ENCODE measurements around the gene BICC1. TPM values are rescaled to one million over a fixed set of nuclear protein-coding genes. Genes with fewer than 3 reads are reported as not detected.

The BICC1 gene
- total RNA-seq, 1 experiment from 2014 or later: 0.57 TPM

DNA sequence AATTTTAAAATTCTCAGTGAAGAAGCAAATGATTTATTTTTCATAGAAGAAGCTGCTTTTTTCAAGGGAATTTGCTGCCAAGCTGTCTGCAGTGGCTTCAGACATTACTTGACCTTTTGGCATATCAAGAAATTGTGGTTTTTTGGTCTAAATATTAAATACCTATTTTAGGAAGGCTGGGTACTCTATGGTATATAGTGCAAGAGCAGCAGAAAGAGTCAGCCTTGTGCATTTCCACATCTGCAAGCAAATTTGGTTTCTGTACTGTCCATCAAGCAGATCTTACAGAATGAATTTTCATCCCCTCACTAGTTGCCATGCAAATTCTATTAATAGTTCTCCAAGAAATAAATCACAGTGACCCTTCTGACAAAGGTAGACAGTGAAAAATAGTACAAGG lies 222.0 kb downstream of the BICC1 start:
- no peak overlapping the region for H3T11ph ChIP-seq (ENCODE audit: low read length)
- no peak overlapping the region for H2BK5ac ChIP-seq (ENCODE audit: insufficient read length, low read length)
- H3K18ac ChIP-seq (ENCODE audit: insufficient read length, low read depth, low read length): no peak overlapping the region
- H3K27me3 Mint-ChIP-seq (ENCODE audit: low read depth): no peaks in the 10 kb centered on the region; the same call in 1 of the 2 replicates
- H3K4me1 Mint-ChIP-seq: no peaks in the 10 kb centered on the region
- H3K4ac ChIP-seq (ENCODE audit: low read depth, low read length): no peak overlapping the region
- no peak overlapping the region for H2BK12ac ChIP-seq (ENCODE audit: insufficient read length, low read depth, low read length)
- no peak overlapping the region for H2BK15ac ChIP-seq (ENCODE audit: low read depth, low read length)
- DNase-seq: no peak
- no peak overlapping the region for H3K9ac ChIP-seq (ENCODE audit: extremely low read depth, insufficient read length, low read length)
- no peaks in the 10 kb centered on the region for H4K20me1 ChIP-seq (ENCODE audit: control insufficient read depth, insufficient read depth, insufficient read length)
- no peak overlapping the region for H2BK20ac ChIP-seq (ENCODE audit: low read depth, low read length, poor library complexity, severe bottlenecking)
- H2BK120ac ChIP-seq (ENCODE audit: low read depth, low read length, poor library complexity, severe bottlenecking): no peak overlapping the region
- H3K27ac ChIP-seq (ENCODE audit: insufficient read length, low read depth, low read length): no peak overlapping the region
- no peaks in the 10 kb centered on the region for H3K79me2 ChIP-seq (ENCODE audit: insufficient read depth, low read length)
- no peak overlapping the region for H2AK5ac ChIP-seq (ENCODE audit: insufficient read length, low read length)
- H3K4me3 Mint-ChIP-seq: no peak overlapping the region
- H3K27me3 ChIP-seq (ENCODE audit: insufficient read depth, low read length): no peaks in the 10 kb centered on the region
- TF ChIP-seq, protein P1, sequence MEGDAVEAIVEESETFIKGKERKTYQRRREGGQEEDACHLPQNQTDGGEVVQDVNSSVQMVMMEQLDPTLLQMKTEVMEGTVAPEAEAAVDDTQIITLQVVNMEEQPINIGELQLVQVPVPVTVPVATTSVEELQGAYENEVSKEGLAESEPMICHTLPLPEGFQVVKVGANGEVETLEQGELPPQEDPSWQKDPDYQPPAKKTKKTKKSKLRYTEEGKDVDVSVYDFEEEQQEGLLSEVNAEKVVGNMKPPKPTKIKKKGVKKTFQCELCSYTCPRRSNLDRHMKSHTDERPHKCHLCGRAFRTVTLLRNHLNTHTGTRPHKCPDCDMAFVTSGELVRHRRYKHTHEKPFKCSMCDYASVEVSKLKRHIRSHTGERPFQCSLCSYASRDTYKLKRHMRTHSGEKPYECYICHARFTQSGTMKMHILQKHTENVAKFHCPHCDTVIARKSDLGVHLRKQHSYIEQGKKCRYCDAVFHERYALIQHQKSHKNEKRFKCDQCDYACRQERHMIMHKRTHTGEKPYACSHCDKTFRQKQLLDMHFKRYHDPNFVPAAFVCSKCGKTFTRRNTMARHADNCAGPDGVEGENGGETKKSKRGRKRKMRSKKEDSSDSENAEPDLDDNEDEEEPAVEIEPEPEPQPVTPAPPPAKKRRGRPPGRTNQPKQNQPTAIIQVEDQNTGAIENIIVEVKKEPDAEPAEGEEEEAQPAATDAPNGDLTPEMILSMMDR (conservative IDR thresholded peaks at IDR 0.05): no peak
- H3K79me1 ChIP-seq (ENCODE audit: insufficient read depth, low read depth, low read length, poor library complexity, severe bottlenecking): no peaks in the 10 kb centered on the region
- no peak overlapping the region for H3K14ac ChIP-seq (ENCODE audit: insufficient read depth, low read length)
- no peak overlapping the region for H4K8ac ChIP-seq (replicated peaks; ENCODE audit: insufficient read length, low read depth, low read length)
- H2AFZ ChIP-seq (ENCODE audit: low read length): no peak overlapping the region
- H3K9me3 ChIP-seq (ENCODE audit: control insufficient read depth, low read depth, low read length): peaks cover 17% of the 10 kb centered on the region
- no peak overlapping the region for H3K4me2 ChIP-seq (ENCODE audit: insufficient read depth, insufficient read length, low read length)
- H3K4me1 ChIP-seq (ENCODE audit: insufficient read depth, low read length): no peaks in the 10 kb centered on the region
- no peak overlapping the region for H4K5ac ChIP-seq (ENCODE audit: insufficient read length, low read depth, low read length)
- H3K27ac Mint-ChIP-seq: no peak overlapping the region
- peaks cover 9 to 17% (median 10%) of the 10 kb centered on the region in 3 experiments for H3K36me3 Mint-ChIP-seq (ENCODE audit: insufficient read depth in 1 of 3, low read depth in 3 of 3)
- H4K91ac ChIP-seq (ENCODE audit: insufficient read length, low read depth, low read length): no peak overlapping the region
- H3K56ac ChIP-seq (ENCODE audit: insufficient read length, low read depth, low read length): no peak overlapping the region
- H3K9me3 Mint-ChIP-seq: peaks cover 17 to 22% of the 10 kb centered on the region in 2 experiments
- no peaks in the 10 kb centered on the region for H3K23me2 ChIP-seq (ENCODE audit: insufficient read length, low read depth, low read length, poor library complexity, severe bottlenecking)
- no peak overlapping the region for H3K23ac ChIP-seq (ENCODE audit: insufficient read length, low read depth, low read length)

All from H9 (cell line).